Rectal smooth muscle tissue (tissue), 1 donor: ENCODE measurements around the gene SUPT20H.
A peak's percentile ranks its signal among the peaks of the same experiment; 100 is the strongest.

Experiments
- H3K27ac ChIP-seq: one replicate; pipeline ENCODE4 v1.7.0; 2013; ENCODE audit warnings: low read depth, low read length, inconsistent platforms
- H3K27me3 ChIP-seq: one replicate; pipeline ENCODE4 v1.7.0; 2013; ENCODE audit warnings: low read length; ENCODE audit not compliant: control insufficient read depth, insufficient read depth
- H3K36me3 ChIP-seq: one replicate; pipeline ENCODE4 v1.7.0; 2013; ENCODE audit warnings: low read length; ENCODE audit not compliant: control insufficient read depth, insufficient read depth
- H3K4me1 ChIP-seq: one replicate; pipeline ENCODE4 v1.7.0; 2013; ENCODE audit warnings: low read length; ENCODE audit not compliant: control insufficient read depth, insufficient read depth
- H3K4me3 ChIP-seq: one replicate; pipeline ENCODE4 v1.7.0; 2013; ENCODE audit warnings: low read length
- H3K9ac ChIP-seq: one replicate; pipeline ENCODE4 v1.7.0; 2013; ENCODE audit warnings: low read length

The SUPT20H gene

DNA sequence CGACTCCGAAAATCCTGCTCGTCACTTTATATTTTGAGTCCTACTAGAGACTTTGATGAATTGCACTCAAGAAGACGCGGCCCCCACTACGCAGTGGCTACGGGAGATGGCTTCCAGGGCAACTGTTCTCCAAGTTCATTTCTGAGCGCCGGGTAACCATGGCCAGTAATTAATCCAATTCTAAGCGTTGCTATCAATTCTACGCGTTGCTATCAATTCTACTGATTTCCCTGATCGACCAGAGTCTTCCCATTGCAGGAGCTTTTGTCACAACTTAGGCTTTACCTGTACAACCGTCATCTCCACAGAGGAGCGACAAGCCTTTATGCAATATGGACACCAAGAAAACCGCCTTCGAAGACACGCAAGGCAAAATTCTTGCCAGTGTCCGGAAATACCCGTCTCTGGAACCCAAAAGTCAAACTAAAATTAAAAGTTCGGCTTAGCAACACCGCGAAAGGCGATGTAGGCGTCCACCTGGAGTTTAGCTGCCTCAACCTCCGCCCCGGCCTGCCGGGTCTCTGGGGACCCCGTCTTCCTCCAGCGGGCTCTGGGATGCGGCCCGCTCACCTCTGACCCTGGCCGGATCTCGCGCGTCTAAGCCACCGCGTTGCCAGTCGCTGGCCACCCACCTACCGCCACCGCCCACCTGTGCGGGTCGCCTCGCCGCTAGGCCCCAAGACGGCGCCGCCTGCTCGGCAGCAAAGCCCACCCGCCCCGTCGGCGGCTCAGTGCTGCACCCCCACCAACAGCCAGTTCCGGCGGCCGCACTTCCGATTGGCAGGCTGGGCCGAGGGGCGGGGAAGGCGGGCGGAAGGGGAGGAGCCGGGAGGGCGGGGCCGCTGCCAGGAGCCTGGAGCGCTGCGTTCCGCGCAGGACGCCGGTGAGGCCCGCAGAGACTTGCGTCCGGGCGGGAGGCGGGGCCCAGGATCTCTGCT lies at the start of gene SUPT20H:
SUPT20H (minus strand) TSS at position 779 of the 938 bp plus-strand sequence. CDS start 8,198 bp downstream, outside the sequence.
- peak within 1 kb of the TSS; percentile 87 for H3K27ac ChIP-seq
- peaks cover 3% of the 10 kb centered on the region for H3K36me3 ChIP-seq
- peak within 1 kb of the TSS; percentile 96 for H3K4me3 ChIP-seq
- H3K4me1 ChIP-seq: no peaks in the 10 kb centered on the region
- no peaks in the 10 kb centered on the region for H3K27me3 ChIP-seq
- H3K9ac ChIP-seq: peak within 1 kb of the TSS; percentile 74

DNA sequence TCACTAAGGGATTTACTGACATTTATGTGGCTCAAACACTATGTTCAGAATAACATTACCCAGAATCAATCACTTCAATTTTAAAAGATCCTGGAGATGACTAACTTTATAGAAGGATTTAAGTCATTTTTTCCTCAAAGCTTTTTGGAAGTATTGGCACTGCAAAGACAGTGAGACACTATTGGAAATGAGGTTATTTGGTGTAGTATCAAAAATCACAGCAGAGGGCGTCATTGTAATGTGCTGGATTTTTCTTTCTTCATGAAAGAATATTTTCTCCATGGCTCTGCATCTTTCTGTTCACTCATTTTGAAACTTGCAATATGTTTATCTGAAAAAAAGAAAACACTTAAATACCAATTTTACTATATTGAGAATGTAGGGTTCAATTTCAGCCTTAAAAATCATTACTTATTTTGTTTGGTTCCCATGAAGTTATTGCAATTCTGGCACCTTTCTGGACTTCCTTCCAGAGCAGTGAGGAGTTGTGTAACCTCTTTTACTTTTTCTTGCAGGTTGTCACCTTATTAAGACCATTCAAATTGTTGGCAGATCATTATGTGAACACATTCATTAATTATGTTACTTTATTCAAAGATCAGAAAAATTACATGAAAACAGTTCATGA lies 49.7 kb upstream of the SUPT20H start:
- no peak overlapping the region for H3K27ac ChIP-seq
- no peaks in the 10 kb centered on the region for H3K4me1 ChIP-seq
- no peaks in the 10 kb centered on the region for H3K36me3 ChIP-seq
- H3K9ac ChIP-seq: no peak overlapping the region
- no peak overlapping the region for H3K4me3 ChIP-seq
- no peaks in the 10 kb centered on the region for H3K27me3 ChIP-seq

DNA sequence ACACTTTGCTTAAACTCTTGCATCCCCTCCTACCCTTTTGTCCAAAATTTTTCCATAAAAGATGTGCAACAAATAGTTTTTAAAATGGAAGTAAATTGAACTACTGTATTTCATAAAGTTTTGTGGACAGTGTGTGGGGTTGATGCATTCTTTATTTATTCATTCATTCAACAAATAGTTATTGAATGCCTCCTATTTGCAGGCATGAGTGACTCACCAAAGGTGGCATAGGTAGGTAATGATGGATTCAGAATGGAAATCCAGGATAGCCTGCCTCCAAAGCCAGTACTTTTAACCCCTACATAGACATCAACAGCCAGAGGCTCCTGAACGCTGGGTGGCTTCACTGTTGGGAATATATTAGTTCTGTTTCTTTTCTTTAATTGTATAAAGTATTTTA lies 48.4 kb upstream of the SUPT20H start:
- no peak overlapping the region for H3K4me3 ChIP-seq
- H3K9ac ChIP-seq: no peak overlapping the region

DNA sequence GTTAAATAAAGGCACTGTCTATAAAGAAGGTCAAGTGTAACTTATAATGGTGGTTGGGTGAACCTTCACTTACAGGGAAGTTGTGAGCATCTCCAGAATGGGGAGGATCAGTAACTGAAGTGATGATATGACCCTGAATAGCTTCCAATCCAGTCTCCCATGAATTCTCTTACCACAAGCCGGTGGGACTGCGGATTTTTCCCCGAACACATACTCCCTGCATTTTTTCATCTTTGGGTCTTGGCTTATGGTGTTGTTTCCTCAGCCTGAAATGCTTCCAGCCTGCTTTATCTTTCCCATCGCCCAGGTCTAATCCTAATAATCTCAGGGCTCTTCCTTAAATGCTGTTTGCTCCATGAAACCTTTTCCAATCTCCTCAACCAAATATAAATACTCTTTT lies 48.0 kb upstream of the SUPT20H start:
- Histone ChIP-seq H3K27ac (no peak overlapping the region), H3K27me3 (no peaks in the 10 kb centered on the region), H3K4me3 (no peak overlapping the region), H3K36me3 (no peaks in the 10 kb centered on the region), H3K4me1 (no peaks in the 10 kb centered on the region), H3K9ac (no peak overlapping the region)

More for the DNA sequence above, 48.4 kb upstream of the SUPT20H start:
- H3K27ac ChIP-seq: no peak overlapping the region
- no peaks in the 10 kb centered on the region for H3K27me3 ChIP-seq
- no peaks in the 10 kb centered on the region for H3K4me1 ChIP-seq
- H3K36me3 ChIP-seq: no peaks in the 10 kb centered on the region

DNA sequence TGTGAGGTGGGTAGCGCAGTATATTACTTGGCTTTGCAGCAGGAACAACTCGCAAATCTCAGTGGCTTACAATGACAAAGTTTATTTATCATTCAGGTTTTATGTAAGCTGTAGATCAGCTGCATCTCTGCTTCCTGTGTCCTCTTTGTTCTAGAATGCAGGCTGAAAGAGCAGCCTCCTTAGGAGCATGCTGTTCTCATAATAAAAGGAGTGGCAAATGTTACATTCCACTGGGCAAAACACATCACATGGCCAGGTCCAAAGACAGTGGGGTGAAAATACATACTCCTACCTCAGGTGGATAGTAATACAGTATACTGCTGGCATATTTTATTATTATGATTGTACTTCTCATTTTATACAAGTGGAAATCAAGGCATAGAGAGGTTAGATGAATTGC lies 47.2 kb upstream of the SUPT20H start:
- Histone ChIP-seq H3K36me3 (no peaks in the 10 kb centered on the region), H3K9ac (no peak overlapping the region), H3K27ac (no peak overlapping the region), H3K27me3 (no peaks in the 10 kb centered on the region), H3K4me3 (no peak overlapping the region), H3K4me1 (no peaks in the 10 kb centered on the region)

DNA sequence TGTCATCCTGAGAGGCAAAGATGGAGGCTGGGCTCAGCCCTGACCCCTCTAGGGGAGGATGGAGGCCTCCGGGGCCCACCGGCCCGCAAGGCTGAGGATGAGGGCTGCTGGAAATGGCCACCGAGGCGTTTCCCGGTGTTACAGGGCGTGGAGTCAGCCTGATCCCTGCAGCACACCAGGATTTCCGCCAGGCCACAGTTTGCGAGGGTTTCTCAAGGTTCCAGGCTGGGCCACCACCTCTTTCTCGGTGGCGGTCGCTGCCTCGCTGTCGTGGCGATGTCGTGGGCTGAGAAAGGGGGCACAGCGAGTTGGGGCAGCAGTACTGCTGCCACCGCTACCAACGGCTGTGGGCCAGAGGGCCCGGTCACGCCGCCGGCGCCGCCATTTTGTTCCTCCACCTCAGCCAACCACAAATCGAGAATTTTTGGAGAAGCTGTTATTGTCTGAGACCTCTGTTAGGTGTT lies 45.8 kb upstream of the SUPT20H start, which contains the start of gene CSNK1A1L:
CSNK1A1L (minus strand) TSS at position 414 of the 464 bp plus-strand sequence; CDS start at position 6, 408 bp downstream.
- Histone ChIP-seq H3K36me3 (no peaks in the 10 kb centered on the region), H3K27ac (no peak within 1 kb of the TSS), H3K4me3 (no peak within 1 kb of the TSS), H3K27me3 (no peaks in the 10 kb centered on the region), H3K9ac (no peak within 1 kb of the TSS), H3K4me1 (no peaks in the 10 kb centered on the region)

DNA sequence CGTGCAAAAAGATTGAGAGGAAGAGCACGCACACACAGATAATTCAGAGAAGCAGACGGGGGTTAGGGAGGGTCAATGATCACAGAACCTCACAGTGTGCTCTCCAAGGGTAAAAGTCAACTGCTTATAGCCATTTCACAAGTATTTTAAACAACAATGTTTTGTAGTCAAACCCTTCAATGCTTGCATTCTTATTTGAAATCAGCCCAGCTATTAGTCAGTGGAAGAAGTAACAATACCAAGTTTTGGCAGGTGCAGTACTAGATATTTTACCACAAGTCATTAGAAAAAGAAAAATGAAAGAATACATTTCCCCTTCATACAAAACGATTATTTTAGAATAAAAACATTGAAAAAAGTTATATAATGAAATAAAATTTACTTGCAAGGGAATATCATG lies 43.4 kb upstream of the SUPT20H start:
- Histone ChIP-seq H3K36me3 (no peaks in the 10 kb centered on the region), H3K27me3 (no peaks in the 10 kb centered on the region), H3K4me3 (no peak overlapping the region), H3K27ac (no peak overlapping the region), H3K9ac (no peak overlapping the region), H3K4me1 (no peaks in the 10 kb centered on the region)

DNA sequence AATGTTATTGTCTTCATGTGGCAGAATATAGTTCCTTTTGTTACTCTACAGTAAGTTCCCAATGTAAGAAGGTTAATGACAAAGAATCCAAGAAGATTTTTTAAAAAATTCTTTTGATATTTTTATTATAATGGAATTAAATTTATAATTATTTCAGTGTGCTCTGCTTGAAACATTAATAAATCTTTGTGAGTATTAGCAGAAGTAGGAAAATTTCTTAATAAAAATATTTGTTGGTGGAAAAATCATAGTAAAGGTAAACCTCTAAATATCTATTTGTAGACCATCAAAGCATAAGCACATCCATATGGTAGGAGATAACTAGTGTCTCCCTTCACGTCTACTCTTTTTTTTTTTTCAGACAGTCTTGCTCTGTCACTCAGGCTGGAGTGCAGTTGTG lies 41.7 kb upstream of the SUPT20H start:
- Histone ChIP-seq H3K27me3 (no peaks in the 10 kb centered on the region), H3K36me3 (no peaks in the 10 kb centered on the region), H3K4me1 (no peaks in the 10 kb centered on the region), H3K4me3 (no peak overlapping the region), H3K27ac (no peak overlapping the region), H3K9ac (no peak overlapping the region)

DNA sequence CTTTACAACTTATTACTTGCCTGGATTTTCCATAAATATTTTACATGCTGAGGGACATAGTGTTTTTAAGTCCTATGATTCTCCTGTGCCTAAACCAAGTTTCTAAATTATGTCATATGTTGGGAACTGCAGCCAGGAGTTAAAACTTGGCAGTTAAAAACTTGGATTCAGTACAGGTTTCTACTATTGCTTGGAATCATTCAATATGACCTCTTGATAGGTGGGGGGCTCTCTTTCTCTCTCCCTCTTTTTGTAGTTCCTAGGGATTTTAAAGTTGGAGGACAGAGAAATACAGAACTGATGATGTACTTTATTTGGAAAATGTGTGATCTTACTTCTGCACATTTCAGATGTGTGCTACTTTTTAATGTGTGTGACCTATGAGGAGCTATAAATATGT lies 41.2 kb upstream of the SUPT20H start:
- Histone ChIP-seq H3K9ac (no peak overlapping the region), H3K4me3 (no peak overlapping the region), H3K27me3 (no peaks in the 10 kb centered on the region), H3K27ac (no peak overlapping the region), H3K4me1 (no peaks in the 10 kb centered on the region), H3K36me3 (no peaks in the 10 kb centered on the region)

DNA sequence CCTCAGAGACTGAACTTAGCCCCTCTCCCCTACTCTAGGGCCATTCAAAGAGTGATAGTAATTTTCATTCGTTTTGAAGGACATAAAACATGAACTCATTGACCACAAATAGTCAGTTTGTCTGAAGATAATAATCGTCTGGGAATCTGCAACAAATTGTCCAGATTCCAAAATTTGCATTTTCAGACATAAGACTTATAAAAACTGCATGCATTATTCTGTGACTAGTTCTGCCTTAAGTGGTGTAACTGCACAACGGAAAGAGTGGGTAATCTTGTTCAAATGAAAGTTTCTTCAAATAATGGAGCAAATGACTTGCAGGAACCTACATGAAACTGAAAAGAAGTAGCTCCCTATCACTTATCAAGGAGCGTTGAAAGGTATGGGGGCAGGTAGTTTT lies 37.6 kb upstream of the SUPT20H start:
- H3K27ac ChIP-seq: no peak overlapping the region
- H3K4me3 ChIP-seq: no peak overlapping the region
- no peak overlapping the region for H3K9ac ChIP-seq
- no peaks in the 10 kb centered on the region for H3K27me3 ChIP-seq
- H3K36me3 ChIP-seq: no peaks in the 10 kb centered on the region
- H3K4me1 ChIP-seq: no peaks in the 10 kb centered on the region

DNA sequence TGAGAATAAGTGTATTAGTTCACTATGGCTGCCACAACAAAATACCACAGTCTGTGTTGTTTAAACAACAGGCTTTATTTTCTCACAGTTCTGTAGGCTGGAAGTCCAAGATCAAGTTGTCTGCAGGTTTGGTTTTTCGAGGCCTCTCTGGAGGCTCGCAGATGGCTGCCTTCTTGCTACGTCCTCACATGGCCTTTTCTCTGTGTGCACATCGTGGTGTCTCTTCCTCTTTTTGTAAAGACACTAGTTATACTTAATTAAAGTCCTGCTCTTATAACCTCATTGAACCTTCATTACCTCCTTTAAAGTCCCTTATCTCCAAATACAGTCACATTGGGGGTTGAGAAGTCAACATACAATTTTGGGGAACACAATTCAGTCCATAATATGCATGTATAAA lies 35.4 kb upstream of the SUPT20H start:
- Histone ChIP-seq H3K9ac (no peak overlapping the region), H3K4me1 (no peaks in the 10 kb centered on the region), H3K27me3 (no peaks in the 10 kb centered on the region), H3K27ac (no peak overlapping the region), H3K36me3 (no peaks in the 10 kb centered on the region), H3K4me3 (no peak overlapping the region)

DNA sequence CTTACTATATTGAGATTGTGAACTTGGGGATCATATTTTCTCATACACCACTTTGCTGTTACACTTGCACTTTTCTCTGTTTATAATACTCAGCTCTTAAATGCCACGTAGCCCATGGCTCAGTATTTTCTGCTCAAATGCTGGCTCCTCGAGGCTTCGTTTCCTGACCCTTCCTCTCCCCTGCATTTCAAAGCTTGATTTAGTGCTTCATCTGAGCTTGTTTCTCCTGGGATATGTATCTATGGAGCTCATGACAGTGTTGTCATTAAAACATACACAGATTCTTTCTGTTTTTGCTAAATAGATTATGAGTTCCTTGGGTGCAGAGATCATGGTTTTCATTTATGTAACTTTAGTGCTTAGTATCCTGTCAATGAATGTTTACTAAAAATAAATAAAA lies 34.6 kb upstream of the SUPT20H start:
- Histone ChIP-seq H3K4me3 (no peak overlapping the region), H3K27me3 (no peaks in the 10 kb centered on the region), H3K9ac (no peak overlapping the region), H3K4me1 (no peaks in the 10 kb centered on the region), H3K36me3 (no peaks in the 10 kb centered on the region), H3K27ac (no peak overlapping the region)
